ENCODE measurements around the gene UMODL1.

The UMODL1 gene

DNA sequence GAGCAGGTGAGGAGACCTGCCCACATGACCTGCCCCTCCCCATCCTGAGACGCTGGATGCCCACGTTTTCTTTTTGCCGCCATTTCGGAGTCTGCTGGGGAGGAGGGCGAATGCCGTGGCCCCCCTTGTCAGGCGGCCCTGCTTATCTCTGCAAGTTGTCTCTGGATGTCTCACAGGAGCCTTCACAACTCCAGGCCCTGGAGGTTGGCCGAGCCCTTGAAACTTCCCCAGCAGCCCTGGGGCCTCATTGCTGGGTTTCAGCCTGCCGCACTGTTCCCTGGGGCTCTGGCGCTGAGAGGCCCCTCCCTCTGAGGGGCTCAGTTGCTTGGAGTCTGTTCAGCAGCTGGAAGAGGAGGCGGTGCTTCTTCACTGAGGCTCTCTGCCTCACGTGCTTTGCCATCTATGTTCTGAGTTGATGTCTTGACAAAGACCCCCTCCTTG lies 31.2 kb upstream of the UMODL1 start:
- no peak for DNase-seq (ENCODE audit: low read depth in 3 of 3)

DNA sequence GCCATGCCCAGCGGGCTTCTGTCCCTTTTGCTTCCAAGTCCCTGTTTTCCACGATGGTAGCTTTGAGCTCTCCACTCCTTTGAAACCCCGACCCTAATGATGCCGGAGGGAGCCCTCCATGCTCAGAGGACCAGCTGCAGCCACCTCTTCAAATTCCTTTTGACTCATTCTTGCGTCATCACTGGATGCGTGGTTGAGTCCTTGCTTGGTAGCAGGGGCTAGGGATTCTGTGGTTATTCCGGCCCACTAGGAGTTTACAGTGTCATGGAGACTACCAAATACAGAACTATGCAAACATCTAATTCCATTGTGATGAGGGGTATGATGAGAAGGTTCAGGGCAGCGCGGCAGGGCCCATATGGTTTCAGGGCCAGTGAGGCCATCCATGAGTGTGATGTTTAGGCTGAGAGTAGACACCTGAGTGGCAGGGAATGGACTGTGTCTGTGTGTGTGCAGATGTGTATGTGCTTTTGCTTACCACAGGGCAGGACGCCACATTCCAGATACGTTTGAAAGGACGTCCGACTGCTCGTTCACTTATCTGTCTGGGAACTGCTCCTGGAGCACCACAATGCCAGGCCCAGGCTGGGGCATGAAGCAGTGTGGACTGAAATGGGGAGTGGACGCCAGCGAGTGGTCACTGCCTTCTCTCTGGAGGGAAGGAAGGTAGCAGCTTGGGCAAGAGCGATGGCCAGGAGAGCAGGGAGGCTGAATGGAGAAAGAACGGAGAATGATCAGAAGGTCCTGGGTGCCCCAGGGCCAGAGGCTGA lies 30.5 kb upstream of the UMODL1 start:
- DNase-seq (ENCODE audit: low read depth in 3 of 3), result no peak

DNA sequence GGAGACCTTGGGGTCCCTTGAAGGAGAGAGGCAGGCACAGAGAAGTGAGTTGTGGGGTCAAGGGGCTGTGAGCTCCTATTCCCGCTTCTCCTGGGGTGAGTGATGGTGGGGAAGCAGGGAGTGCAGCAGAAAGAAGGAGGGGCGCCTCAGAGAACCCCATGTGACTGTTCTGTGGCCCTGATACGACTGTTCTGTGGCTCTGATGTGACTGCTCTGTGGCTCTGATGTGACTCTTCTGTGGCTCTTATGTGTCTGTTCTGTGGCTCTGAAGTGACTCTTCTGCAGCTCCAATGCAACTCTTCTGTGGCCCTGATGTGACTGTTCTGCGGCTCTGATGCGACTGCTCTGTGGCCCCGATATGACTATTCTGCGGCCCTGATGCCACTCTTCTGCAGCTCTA lies 29.9 kb upstream of the UMODL1 start:
- DNase-seq (ENCODE audit: low read depth in 3 of 3), result no peak

DNA sequence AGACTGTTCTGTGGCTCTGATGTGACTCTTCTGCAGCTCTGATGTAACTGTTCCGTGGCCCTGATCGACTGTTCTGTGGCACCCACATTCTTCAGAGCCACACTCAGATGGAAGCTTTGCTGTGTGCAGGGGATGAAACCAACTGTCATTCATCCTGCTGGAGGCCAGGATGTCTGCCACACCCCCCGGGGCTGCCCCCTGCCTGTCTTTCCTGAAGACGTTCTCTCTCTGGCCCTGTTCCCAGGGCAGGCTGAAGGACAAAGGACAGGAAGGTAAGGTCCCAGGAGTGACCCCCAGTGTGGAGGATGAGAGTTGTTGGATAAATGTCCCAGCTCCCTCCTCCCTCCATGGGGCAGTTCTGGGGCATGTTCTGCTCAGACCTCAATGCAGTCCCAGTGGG lies 29.4 kb upstream of the UMODL1 start:
- no peak for DNase-seq (ENCODE audit: low read depth in 3 of 3)

DNA sequence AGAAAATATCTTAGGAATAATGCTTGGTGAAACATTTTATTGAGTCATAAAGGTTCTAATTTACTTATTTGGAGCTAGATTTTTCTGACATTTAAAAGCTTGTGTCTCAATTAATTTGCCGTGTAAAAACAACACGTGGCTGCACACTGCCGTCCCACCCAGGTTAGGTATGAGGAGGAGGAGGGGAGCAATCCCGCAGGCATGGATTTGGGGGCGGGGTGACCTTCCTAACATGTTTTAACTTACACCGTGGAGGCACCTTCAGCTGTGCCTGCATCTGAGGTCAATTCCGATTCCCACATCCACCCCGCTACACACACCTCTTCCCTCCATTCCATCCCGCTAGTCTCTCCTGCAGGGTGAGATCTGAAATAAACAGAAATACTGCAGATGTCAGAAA lies 28.5 kb upstream of the UMODL1 start:
- DNase-seq (ENCODE audit: low read depth in 3 of 3), result no peak

DNA sequence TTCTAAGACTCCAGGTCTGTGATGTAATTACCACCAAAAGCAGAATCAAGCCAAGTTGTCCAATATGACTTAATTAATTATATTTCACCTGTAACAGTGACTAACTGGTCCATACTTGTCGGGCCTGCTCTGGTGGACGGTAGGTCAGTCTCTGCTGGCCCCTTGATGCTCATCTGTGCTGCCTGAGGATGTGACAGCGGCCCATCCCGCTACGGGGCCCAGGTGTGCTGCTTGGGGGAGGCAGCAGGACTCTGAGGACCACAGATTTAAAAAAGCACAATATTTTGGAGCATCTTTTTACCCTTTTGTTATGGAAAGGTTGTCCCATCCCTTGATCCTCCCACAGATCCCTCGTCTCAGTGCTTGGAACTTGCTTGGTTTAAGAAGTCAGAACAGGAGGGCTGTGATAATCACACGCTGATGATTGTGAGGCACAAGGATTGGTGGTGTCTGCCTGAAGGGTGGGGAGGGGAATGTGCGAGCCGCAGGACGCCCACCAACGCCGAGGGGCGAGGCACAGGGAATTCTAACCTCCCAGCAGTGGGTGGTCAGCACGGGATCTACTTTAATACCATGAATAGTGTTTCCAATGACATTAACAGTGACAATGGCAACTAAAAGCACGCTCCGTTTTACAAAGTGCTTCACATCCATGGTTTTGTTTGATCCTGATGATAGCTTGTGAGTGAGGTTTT lies 27.8 kb upstream of the UMODL1 start:
- DNase-seq (ENCODE audit: low read depth in 3 of 3), result no peak

DNA sequence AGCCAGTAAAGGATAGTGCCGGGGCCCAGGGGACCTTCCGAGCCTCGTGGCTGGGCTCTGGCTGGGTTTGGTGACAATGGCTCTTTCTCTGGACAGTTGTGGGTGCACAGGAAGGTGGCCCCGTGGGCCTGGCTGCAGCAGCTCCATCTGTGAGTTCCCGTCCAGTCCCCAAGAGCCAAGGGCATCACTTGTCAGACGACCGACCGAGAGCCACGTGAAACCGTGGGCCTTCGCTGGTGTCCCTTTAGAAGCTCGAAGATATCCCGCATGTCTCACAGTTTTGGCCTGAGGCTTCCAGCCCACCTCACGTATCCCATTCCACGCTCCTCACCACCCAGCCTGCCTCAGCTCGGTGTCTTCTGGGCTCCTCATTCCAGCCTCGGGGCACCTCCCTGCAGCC lies 27.2 kb upstream of the UMODL1 start:
- DNase-seq (ENCODE audit: low read depth in 3 of 3), result no peak

DNA sequence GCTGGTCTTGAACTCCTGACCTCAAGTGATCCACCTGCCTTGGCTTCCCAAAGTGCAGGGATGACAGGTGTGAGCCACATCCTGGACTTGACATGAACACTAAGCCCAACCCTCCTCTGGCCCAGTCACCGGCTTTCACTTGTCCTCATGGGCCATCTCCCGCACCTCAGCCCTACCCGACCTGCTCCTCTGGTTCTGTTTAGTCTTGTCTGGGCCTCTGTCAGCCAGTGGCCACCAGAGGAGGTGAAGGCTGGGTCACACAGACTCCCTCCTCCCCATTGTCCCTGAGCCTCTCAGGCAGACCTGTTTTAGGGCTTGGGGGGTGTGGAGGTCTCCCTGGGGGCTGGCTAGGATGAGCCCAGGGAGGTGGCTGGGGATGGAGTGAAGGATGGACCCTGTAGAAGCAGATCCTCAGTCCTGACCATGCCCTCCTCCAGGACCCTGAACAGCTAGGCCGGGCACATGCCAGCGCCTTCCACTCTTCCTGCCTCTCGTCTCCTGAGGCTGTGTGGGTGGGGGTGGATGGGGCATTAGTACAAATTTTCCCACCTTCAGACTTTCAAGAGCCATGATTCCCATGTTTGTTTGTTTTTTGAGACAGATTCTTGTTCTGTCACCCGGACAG lies 26.1 kb upstream of the UMODL1 start:
- no peak for DNase-seq (ENCODE audit: low read depth in 3 of 3)

DNA sequence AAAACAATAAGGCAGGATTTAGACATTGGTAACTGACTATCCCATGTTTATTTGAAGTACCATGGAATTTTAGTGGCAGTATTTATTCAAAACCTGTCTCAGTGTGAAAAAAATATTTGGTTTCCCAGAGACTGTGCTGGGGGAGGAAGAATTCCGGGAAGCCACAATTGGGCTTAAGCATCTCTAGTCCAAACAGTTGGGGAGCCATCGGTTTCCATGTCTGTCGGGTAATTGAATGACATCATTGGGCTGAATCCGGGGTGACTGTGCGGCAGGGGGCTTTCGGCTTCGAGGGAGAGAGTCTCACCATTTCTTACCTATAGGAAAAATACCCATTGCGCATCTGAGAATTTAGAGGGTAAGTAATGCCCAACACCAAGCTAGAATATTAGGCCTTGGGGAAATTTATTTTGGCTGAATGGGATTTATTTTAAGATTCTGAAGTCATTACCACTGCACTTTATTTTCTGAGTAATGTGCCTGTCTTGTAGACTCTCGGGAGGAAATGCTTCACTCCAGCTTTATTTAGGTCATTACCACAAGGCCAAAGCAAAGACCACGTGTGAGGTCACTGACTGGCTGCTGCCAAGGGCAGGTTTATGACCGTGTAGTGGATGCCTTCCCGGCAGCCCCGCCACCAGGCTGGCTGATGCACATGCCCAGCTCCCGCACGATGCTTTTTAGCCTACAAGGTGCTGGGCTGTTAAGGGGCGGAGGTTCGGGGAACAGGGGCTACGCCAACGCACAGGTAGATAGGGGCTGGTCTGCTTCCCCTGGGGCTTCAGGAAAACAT lies 23.1 kb upstream of the UMODL1 start:
- no peak for DNase-seq (ENCODE audit: low read depth in 3 of 3)

DNA sequence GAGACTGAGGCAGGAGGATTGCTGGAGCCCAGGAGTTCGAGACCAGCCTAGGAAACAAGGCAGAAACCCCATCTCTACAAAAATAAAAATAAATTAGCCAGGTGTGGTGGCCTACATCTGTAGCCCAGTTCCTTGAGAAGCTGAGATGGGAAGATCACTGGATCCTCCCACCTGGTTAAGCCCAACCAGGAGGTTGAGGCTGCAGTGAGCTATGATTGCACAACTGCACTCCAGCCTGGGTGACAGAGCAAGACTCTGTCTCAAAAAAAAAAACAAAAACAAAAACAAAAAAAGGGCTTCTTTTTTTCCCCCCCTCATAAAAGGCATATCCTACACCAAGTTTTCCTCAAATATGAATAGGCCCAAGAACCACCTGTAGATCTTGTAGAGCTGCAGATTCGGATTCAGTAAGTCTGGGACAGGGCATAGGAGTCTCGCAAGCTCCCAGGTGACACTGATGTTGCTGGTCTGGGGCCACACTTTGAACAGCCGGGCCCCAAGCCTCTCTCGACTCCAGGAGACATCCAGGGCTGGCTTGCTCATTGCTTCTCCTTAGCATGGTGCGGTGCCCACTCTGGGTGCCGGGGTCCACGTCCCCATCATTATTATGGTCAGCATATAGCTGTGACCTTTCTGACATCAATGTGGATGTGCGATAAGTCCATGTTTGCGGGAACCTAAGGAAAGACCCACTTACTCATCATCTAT lies 22.1 kb upstream of the UMODL1 start:
- DNase-seq (ENCODE audit: low read depth in 3 of 3), result no peak

DNA sequence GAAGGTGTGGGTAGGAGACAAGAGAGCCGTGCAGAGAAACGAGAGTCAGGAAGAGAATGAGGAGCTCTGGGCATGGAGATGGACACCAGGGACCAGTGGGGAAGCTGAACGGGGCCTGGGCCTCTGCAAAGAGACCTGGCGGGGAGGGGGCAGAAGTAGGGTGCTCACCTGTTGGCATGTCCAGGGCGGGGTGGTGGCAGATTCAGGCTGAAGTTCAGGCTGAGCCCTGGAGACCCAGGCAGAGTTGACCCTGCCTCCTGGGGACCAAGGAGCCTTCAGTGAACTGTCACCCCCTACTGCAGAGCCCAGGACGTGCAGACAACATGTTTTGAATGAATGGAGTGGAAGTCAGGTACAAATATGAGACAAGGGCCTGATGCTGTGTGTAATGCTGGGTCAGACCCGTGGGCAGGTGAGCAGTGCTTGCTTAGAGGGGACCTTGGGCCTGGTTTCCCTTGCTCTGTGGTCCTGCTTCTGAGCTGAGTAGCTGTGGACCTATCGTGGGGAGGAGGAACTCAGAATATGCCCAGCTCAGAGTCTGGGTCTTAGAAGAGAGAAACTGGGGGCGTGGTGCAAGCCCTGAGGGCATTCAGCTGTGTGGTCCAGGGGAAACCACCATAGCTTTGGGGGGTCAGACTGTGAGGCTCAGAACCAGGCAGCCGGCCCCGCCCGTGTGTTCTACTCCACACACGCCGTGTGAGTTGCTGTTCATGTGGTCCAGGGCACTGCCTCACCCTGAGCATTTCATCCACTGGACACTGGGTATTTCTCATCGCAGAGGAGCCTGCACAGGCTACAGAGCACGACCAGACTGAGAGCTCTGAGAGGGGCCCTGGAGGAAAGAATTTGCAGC lies 21.3 kb upstream of the UMODL1 start:
- no peak for DNase-seq (ENCODE audit: low read depth in 3 of 3)

DNA sequence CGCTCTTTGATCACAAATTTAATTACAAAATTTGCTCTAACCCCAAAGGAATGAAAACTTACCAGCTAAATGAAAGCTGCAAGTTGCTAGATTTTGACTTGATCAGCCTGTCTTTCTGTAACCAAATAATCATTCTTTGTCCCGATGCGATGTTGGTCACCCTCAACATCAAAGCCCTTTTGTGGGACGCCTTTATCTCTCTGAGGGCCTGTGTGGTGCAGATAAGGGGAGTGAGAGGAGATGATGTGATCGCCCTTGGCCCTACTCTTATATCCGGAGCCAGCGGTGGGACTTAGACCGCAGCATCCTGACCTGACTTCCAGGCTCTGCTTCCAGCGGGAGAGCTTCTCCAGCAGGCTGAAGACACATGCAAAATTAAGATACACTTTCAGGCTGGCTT lies 19.3 kb upstream of the UMODL1 start:
- no peak for DNase-seq (ENCODE audit: low read depth in 3 of 3)

DNA sequence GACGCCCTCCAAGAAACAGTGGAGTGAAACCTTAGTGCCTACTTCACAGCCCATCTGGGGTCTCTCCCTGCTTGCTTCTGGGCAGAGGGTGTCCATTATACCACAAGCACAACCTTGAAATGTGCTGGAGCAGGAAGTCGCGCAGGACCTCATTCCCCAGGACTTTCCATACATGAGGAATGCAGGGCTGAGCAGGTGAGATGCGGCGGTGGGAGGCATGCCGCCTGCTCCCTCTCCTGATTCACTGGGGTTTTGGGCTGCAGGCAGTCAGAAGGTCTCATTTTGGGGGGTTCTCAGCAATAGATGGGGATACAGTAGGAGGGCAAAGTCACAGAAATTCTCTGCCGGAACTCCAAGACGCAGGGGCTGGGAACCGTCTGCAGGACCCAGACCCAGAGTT lies 15.7 kb upstream of the UMODL1 start:
- no peak for DNase-seq (ENCODE audit: low read depth in 3 of 3)

DNA sequence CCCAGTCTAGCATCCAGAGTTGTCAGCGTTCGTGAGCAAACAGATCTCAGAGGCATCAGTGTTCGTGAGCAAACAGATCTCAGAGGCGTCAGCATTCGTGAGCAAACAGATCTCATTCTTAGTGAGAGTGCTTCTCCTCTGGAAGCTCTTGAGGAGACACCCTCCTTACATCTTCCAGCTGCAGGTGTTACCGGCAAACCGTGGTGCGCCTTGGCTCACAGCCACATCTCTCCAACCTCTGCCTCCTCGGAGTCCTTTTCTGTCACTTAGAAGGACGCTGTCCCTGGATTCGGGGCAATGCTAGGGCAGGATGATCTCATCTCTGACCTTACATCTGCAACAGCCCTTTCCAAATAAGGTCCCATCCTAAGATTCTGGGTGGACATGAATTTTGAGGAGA lies 14.6 kb upstream of the UMODL1 start:
- DNase-seq (ENCODE audit: low read depth in 3 of 3), result no peak

DNA sequence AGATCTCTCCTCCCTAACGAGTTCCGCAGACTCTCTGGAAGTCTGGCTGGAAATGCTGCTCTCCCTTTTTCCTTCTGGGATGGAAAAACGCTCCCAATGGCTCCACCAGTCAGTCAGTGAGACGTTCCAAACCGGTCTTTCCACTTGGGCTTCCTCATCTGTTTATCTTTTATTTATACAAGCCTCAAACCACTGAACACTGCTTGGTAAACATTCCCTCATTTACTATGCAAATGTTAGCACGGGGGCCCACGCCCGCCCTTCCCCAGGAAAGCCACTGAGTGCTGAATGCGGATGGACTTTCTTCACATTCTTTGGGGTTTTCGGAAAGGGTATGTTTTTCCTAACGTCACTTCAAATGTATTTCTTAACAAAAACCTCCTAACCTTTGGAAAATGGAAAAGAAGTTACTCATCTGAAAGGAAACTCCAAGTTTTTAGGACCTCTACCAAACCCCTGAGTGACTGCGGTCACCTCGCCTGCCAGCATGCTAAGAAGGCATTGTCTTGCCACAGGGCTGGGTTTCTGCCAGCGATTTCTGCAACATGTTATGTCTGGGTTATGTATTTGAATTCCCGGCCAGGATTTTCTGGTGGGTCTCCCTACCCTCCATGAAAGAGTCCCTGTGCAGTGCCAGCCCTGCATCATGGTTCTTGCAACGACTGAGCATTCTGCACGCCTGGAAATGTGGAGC lies 14.0 kb upstream of the UMODL1 start:
- DNase-seq (ENCODE audit: low read depth in 3 of 3), result no peak

DNA sequence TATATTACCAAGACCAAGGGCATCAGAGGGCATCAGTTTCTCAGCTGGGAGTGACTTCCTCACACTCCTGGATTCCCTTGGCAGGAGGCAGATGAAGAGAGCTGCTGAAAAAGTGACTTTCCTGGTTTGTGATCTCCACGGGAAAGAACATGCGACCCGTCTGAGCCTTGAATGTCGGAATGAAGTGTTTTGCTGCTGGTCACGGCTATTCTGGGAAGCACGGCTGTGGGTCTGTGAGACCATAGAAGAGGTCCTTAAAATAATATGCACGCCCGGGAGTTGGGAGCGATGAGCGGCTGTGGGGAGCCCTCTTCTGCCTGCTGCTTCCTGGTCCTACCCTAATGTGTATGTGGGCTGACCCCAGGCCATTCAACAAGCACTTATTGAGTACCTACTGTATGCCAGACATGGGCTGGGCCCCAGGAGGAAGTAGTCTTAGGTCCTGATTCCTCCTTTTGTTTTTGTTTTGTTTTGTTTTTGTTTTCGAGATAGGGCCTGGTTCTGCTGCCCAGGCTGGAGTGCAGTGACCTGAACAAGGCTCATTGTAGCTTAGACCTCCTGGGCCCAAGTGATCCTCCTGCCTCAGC lies 13.2 kb upstream of the UMODL1 start:
- DNase-seq (ENCODE audit: low read depth in 3 of 3), result no peak

DNA sequence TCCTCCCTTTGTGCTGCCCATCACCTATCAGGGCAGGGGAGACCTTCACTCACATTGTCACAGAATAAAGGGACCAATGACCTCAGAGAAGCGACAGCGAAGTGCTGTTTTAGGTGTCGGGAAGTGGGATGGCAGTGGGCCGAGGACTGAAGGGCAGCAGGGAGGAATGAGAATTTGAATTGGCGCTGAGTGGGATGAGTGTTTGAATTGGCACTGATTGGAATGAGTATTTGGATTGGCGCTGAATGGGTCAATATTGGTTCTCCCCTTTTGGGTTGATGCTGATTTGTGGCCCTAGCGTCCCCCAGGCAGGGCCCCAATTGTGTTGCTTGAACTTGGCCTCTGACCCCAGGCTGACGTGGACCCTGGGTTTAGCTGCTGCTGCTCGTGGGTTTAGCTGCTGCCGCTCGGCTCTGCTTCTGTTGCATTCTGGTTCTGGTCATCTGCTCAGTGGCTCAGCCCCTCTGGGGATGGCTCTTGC lies 12.4 kb upstream of the UMODL1 start:
- no peak for DNase-seq (ENCODE audit: low read depth in 3 of 3)

DNA sequence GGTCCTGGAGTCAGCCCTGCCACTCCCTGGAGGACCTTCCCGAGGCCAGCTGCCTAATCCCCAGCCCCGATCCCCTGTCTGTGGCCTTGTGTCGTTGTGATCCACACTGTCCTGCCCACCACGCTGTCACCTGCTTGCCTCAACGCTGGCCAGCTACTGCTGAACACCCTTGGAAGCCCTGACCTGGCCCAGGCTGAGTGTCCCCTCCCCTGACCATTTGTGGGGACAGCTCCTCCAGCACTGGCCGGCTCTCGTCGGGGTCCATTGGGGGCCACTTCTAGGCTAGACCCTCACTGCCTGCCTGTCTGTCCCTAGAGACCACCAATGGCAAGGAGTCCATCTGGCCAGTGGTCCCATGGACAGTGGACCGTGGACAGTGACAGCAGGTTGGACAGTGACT lies 12.0 kb upstream of the UMODL1 start:
- DNase-seq (ENCODE audit: low read depth in 3 of 3), result no peak

DNA sequence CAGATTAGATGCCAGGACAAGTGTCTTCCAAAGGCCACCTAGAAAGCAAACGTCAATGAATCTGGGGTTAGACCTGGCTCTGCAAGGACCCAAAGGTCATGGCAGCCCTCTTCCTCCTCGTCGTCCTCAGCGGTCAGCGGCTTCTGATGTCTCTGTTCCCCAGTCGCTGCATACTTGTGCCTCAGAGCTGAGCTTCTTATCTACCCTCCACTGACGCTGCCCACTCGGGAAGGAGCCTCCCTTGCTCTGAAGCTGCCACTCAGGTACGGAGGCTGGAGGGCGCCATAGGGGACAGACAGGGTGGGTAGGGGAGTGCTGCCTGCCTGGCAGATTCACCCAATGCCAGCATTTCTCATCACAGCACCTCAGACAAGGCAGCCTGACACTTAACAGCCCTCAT lies 11.4 kb upstream of the UMODL1 start:
- no peak for DNase-seq (ENCODE audit: low read depth in 3 of 3)

DNA sequence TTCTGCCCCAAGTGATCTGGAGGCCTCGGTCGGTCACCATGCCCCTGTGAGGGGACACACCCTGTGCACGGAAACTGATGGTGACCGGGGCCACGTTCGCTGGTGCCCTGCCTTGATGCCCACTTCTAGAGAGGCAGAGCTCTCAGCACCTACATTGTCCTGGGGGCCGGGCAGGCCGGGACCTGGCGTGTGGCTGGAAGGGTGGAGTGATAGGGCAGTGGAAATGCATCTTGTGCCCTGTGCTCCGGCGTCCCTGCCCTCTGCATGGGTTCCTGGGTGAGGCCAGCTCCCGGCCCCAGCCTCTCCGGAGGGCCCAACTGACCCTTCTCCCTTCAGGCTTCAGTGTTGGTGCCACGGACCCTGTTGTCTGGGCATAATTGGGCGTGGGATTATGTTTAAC lies 11.0 kb upstream of the UMODL1 start:
- no peak for DNase-seq (ENCODE audit: low read depth in 3 of 3)
